Activated CD4-positive, alpha-beta memory T cell treated with anti-CD3 and anti-CD28 coated beads for 36 hours (primary cell): ENCODE data around the gene PACS1. TPM values are rescaled to one million over a fixed set of nuclear protein-coding genes. Genes with fewer than 3 reads are reported as not detected.

Experiments
- CTCF ChIA-PET: fragments of 350-600 bp; sonication (Branson Sonifier 250); formaldehyde crosslinking; loops from one replicate; lab custom pipeline; 2021; ENCODE audit warnings: antibody characterized with exemption, inconsistent platforms; lab: Charles Lee
- POLR2A ChIA-PET: fragments of 350-600 bp; sonication (Branson Sonifier 250); formaldehyde crosslinking; loops from one replicate; lab custom pipeline; 2021; ENCODE audit warnings: antibody characterized with exemption; lab: Charles Lee
- DNase-seq: peaks from one replicate; pipeline ENCODE4 v3.0.0-alpha.2; 2020
- H3K27ac Mint-ChIP-seq: one replicate; pipeline ENCODE4 v1.8.0; 2021; ENCODE audit warnings: mixed read lengths
- H3K27me3 Mint-ChIP-seq: one replicate; pipeline ENCODE4 v1.8.0; 2021; ENCODE audit warnings: mixed read lengths
- H3K36me3 Mint-ChIP-seq: one replicate; pipeline ENCODE4 v1.8.0; 2021; ENCODE audit warnings: mixed read lengths
- H3K4me1 Mint-ChIP-seq: one replicate; pipeline ENCODE4 v1.8.0; 2021; ENCODE audit warnings: low read depth, mixed read lengths
- H3K4me3 Mint-ChIP-seq: one replicate; pipeline ENCODE4 v1.8.0; 2021; ENCODE audit warnings: mild to moderate bottlenecking, mixed read lengths
- H3K9me3 Mint-ChIP-seq: one replicate; pipeline ENCODE4 v1.8.0; 2021; ENCODE audit warnings: mixed read lengths
- intact Hi-C: fragments of 100-400 bp; cut with micrococcal nuclease; formaldehyde crosslinking; loops from one replicate; pipeline ENCODE4 v1.15.1; 2023
- total RNA-seq, 2 experiments: library from RNA; stranded (reverse); gene quantifications; one replicate each; pipeline ENCODE4 v1.2.3, GENCODE V29; 2021

PACS1 gene
- total RNA-seq, 2 experiments from 2014 or later: 82.0 to 84.1 TPM

- H3K4me3 Mint-ChIP-seq: no peak overlapping the region
Observed at GRCh38 chr11:66194391-66194790, 124.3 kb downstream of the PACS1 start.

GRCh38 chr11:66195867-66196266 is 125.8 kb downstream of the PACS1 start:
- peaks cover 11% of the 10 kb centered on the region for H3K9me3 Mint-ChIP-seq
- H3K27ac Mint-ChIP-seq: no peak overlapping the region
- CTCF ChIA-PET: interaction anchor here (0.7 kb wide), 2 partner anchors 19 to 158 kb away, joined by 3 read pairs; no protein-coding TSS in a partner anchor
- intact Hi-C loops: no loop called here
- H3K36me3 Mint-ChIP-seq: peaks cover 23% of the 10 kb centered on the region
- DNase-seq: no peak
- H3K27me3 Mint-ChIP-seq: no peaks in the 10 kb centered on the region
- POLR2A ChIA-PET: no interaction called here
- no peaks in the 10 kb centered on the region for H3K4me1 Mint-ChIP-seq
- no peak overlapping the region for H3K4me3 Mint-ChIP-seq

More at GRCh38 chr11:66194391-66194790, 124.3 kb downstream of the PACS1 start:
- Mint-ChIP-seq H3K4me1 (no peaks in the 10 kb centered on the region), H3K9me3 (peaks cover 1% of the 10 kb centered on the region), H3K36me3 (peaks cover 18% of the 10 kb centered on the region), H3K27me3 (no peaks in the 10 kb centered on the region), H3K27ac (no peak overlapping the region)
- no peak for DNase-seq
- ChIA-PET POLR2A (no interaction called here), CTCF (interaction anchor here (1.5 kb wide), 1 partner anchor 126 kb away, joined by 4 read pairs; no protein-coding TSS in a partner anchor)
- intact Hi-C loops: no loop called here

- peaks cover 14% of the 10 kb centered on the region for H3K36me3 Mint-ChIP-seq
- H3K27ac Mint-ChIP-seq: no peak overlapping the region
- POLR2A ChIA-PET: no interaction called here
Observed at GRCh38 chr11:66203847-66204246, 133.8 kb downstream of the PACS1 start.

GRCh38 chr11:66204412-66204811 is 134.3 kb downstream of the PACS1 start:
- ChIA-PET POLR2A (no interaction called here), CTCF (no interaction called here)
- no peak for DNase-seq
- intact Hi-C loops: no loop called here
- H3K36me3 Mint-ChIP-seq: peaks cover 15% of the 10 kb centered on the region
- no peaks in the 10 kb centered on the region for H3K27me3 Mint-ChIP-seq
- H3K4me3 Mint-ChIP-seq: no peak overlapping the region
- H3K4me1 Mint-ChIP-seq: no peaks in the 10 kb centered on the region
- peaks cover 32% of the 10 kb centered on the region for H3K9me3 Mint-ChIP-seq
- H3K27ac Mint-ChIP-seq: no peak overlapping the region

More at GRCh38 chr11:66203847-66204246, 133.8 kb downstream of the PACS1 start:
- no peaks in the 10 kb centered on the region for H3K27me3 Mint-ChIP-seq
- CTCF ChIA-PET: interaction anchor here (0.6 kb wide), 1 partner anchor 495 kb away, joined by 3 read pairs; no protein-coding TSS in a partner anchor
- H3K4me3 Mint-ChIP-seq: no peak overlapping the region
- DNase-seq: no peak
- intact Hi-C loops: no loop called here
- no peaks in the 10 kb centered on the region for H3K4me1 Mint-ChIP-seq
- peaks cover 33% of the 10 kb centered on the region for H3K9me3 Mint-ChIP-seq

- DNase-seq: no peak
- Mint-ChIP-seq H3K9me3 (peaks cover 15% of the 10 kb centered on the region), H3K4me1 (no peaks in the 10 kb centered on the region), H3K4me3 (no peak overlapping the region), H3K27me3 (no peaks in the 10 kb centered on the region), H3K36me3 (peaks cover 7% of the 10 kb centered on the region), H3K27ac (no peak overlapping the region)
- intact Hi-C loops: no loop called here
- POLR2A ChIA-PET: no interaction called here
- CTCF ChIA-PET: interaction anchor here (1.9 kb wide), 1 partner anchor 14 kb away, joined by 5 read pairs; no protein-coding TSS in a partner anchor
Observed at GRCh38 chr11:66207816-66208215, 137.7 kb downstream of the PACS1 start.

- Mint-ChIP-seq H3K27me3 (no peaks in the 10 kb centered on the region), H3K4me3 (no peak overlapping the region), H3K9me3 (no peaks in the 10 kb centered on the region), H3K27ac (no peak overlapping the region), H3K4me1 (no peaks in the 10 kb centered on the region), H3K36me3 (peaks cover 13% of the 10 kb centered on the region)
- CTCF ChIA-PET: no interaction called here
- DNase-seq: no peak
- POLR2A ChIA-PET: no interaction called here
- intact Hi-C loops: no loop called here
Observed at GRCh38 chr11:66211100-66211499, 141.0 kb downstream of the PACS1 start.

- peak overlapping the region; percentile 42 for H3K27ac Mint-ChIP-seq
- no peaks in the 10 kb centered on the region for H3K27me3 Mint-ChIP-seq
- CTCF ChIA-PET: no interaction called here
- POLR2A ChIA-PET: no interaction called here
- peaks cover 30% of the 10 kb centered on the region for H3K36me3 Mint-ChIP-seq
- no peaks in the 10 kb centered on the region for H3K9me3 Mint-ChIP-seq
- DNase-seq: peak; percentile 0
- H3K4me1 Mint-ChIP-seq: peaks cover 4% of the 10 kb centered on the region
- H3K4me3 Mint-ChIP-seq: no peak overlapping the region
- intact Hi-C loops: no loop called here
Observed at GRCh38 chr11:66216911-66217310, 146.8 kb downstream of the PACS1 start.

- no peaks in the 10 kb centered on the region for H3K27me3 Mint-ChIP-seq
Observed at GRCh38 chr11:66218036-66218435, 148.0 kb downstream of the PACS1 start.

GRCh38 chr11:66218846-66219620 is 149.0 kb downstream of the PACS1 start:
- H3K9me3 Mint-ChIP-seq: no peaks in the 10 kb centered on the region
- intact Hi-C loops: no loop called here
- DNase-seq: peak; percentile 3
- no peaks in the 10 kb centered on the region for H3K27me3 Mint-ChIP-seq
- peak overlapping the region; percentile 7 for H3K27ac Mint-ChIP-seq
- H3K4me3 Mint-ChIP-seq: no peak overlapping the region
- CTCF ChIA-PET: no interaction called here
- H3K4me1 Mint-ChIP-seq: peaks cover 14% of the 10 kb centered on the region
- H3K36me3 Mint-ChIP-seq: peaks cover 32% of the 10 kb centered on the region
- POLR2A ChIA-PET: interaction anchor here (0.6 kb wide), 1 partner anchor 26 kb away, joined by 3 read pairs; no protein-coding TSS in a partner anchor

More at GRCh38 chr11:66218036-66218435, 148.0 kb downstream of the PACS1 start:
- Mint-ChIP-seq H3K27ac (peak overlapping the region; percentile 28), H3K4me1 (peaks cover 14% of the 10 kb centered on the region), H3K36me3 (peaks cover 32% of the 10 kb centered on the region), H3K4me3 (no peak overlapping the region), H3K9me3 (no peaks in the 10 kb centered on the region)
- CTCF ChIA-PET: no interaction called here
- POLR2A ChIA-PET: no interaction called here
- intact Hi-C loops: no loop called here
- peak; percentile 4 for DNase-seq

GRCh38 chr11:66219846-66220565 is 149.9 kb downstream of the PACS1 start:
- POLR2A ChIA-PET: no interaction called here
- CTCF ChIA-PET: interaction anchor here (0.8 kb wide), 1 partner anchor 69 kb away, joined by 3 read pairs; the partner anchor contains the start of gene YIF1A
- no peak for DNase-seq
- no peaks in the 10 kb centered on the region for H3K9me3 Mint-ChIP-seq
- peaks cover 14% of the 10 kb centered on the region for H3K4me1 Mint-ChIP-seq
- H3K27me3 Mint-ChIP-seq: no peaks in the 10 kb centered on the region
- H3K27ac Mint-ChIP-seq: peak overlapping the region; percentile 100
- H3K36me3 Mint-ChIP-seq: peaks cover 32% of the 10 kb centered on the region
- H3K4me3 Mint-ChIP-seq: no peak overlapping the region
- intact Hi-C loops: no loop called here

- CTCF ChIA-PET: interaction anchor here (0.8 kb wide), 1 partner anchor 68 kb away, joined by 3 read pairs; the partner anchor contains the start of gene YIF1A
- peaks cover 33% of the 10 kb centered on the region for H3K36me3 Mint-ChIP-seq
Observed at GRCh38 chr11:66220566-66220935, 150.5 kb downstream of the PACS1 start.

GRCh38 chr11:66221012-66221411 is 150.9 kb downstream of the PACS1 start:
- CTCF ChIA-PET: interaction anchor here (0.8 to 3.6 kb wide), 7 partner anchors 44 to 168 kb away, joined by 3 to 19 read pairs (median 4); partner anchors contain the start of gene YIF1A
- intact Hi-C loops: no loop called here
- DNase-seq: no peak
- no peak overlapping the region for H3K4me3 Mint-ChIP-seq
- H3K27ac Mint-ChIP-seq: peak overlapping the region; percentile 100
- POLR2A ChIA-PET: interaction anchor here (1.4 to 2.0 kb wide), 2 partner anchors 47 to 62 kb away, joined by 4 to 9 read pairs; partner anchors contain the start of gene RAB1B
- no peaks in the 10 kb centered on the region for H3K9me3 Mint-ChIP-seq
- H3K36me3 Mint-ChIP-seq: peaks cover 32% of the 10 kb centered on the region
- peaks cover 16% of the 10 kb centered on the region for H3K4me1 Mint-ChIP-seq
- no peaks in the 10 kb centered on the region for H3K27me3 Mint-ChIP-seq

More at GRCh38 chr11:66220566-66220935, 150.5 kb downstream of the PACS1 start:
- peak overlapping the region; percentile 100 for H3K27ac Mint-ChIP-seq
- DNase-seq: no peak
- no peak overlapping the region for H3K4me3 Mint-ChIP-seq
- POLR2A ChIA-PET: no interaction called here
- peaks cover 14% of the 10 kb centered on the region for H3K4me1 Mint-ChIP-seq
- H3K27me3 Mint-ChIP-seq: no peaks in the 10 kb centered on the region
- H3K9me3 Mint-ChIP-seq: no peaks in the 10 kb centered on the region
- intact Hi-C loops: no loop called here
